Measurements from ENCODE around the gene FLVCR2.
A peak's percentile ranks its signal among the peaks of the same experiment; 100 is the strongest.

Gene FLVCR2

DNA sequence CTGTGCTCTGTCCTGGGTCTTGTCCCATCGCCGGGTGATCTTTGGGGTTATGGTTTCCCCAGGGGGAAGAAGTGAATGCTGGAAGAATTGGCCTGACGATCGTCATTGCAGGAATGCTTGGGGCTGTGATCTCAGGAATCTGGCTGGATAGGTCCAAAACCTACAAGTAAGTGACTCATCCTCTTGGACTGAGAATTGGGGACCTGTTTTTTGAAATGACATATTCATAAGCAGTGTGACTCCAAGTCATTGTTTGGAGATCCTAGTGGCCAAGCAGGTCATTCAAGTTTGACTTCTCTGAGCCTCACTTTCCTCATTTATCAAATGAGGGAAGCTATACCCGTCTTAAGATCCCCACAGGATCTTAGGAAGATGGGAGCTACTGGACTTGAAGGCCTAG, 56.4 kb downstream of the FLVCR2 start:
- DNase-seq, result no peak

- no peak for DNase-seq
Measured at GRCh38 chr14:75636100-75636692, 57.8 kb downstream of the FLVCR2 start.

DNA sequence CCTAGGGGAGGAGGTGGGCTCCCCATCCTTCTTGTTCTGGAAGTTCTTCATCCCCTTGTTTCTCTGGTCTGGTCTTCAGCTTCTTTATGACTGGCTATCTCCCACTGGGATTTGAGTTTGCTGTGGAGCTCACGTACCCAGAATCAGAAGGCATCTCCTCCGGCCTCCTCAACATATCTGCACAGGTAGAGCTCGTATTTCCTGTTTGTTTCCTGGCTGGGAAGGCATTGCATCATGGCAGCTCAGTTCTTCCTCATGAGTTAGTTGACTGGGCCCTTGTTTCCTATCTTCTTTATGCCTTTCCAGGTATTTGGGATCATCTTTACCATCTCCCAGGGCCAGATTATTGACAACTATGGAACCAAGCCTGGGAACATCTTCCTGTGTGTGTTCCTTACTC, 62.5 kb downstream of the FLVCR2 start:
- no peak for DNase-seq

- no peak for DNase-seq
Measured at GRCh38 chr14:75643985-75644384, 65.6 kb downstream of the FLVCR2 start.

DNA sequence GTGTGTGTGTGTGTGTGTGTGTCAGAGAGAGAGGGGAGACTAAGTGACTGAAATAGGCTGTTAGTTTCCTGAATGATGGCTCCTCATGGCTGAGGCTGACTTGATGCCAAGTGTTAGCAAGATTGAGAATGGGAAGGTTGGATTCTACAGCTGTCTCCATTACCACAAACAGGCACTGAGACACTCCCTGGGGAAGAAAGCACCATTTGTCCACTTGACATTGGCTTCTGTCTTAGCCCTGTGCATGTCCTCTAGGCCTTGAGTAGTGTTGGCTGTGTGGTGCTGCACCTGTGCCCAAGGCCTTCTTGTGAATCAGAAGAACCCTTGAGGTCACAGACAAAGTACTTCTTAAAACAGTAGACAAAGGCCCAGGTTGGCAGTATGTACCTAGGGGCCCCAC, 66.6 kb downstream of the FLVCR2 start:
- no peak for DNase-seq

DNA sequence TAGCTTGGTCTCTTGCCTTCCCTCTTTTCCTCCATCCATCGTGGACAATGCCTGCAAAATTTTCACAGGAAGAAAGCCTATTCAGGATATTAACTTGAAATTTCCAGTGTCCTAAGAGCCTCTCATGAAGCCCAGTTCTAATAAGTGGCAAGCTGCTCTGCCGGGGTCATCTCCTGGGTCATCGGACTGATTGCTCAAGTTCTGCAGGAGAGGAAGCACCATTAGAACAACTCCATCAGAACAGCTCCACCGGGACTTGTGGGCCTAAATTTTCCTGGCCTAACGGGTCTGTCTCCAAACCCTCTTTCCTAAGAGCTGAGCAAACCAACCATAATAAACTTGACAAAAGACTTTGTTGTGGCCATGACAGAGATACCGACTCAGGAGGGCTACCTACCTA, 68.3 kb downstream of the FLVCR2 start:
- DNase-seq, result no peak

GRCh38 chr14:75647640-75648039, 69.2 kb downstream of the FLVCR2 start:
- DNase-seq, result no peak

DNA sequence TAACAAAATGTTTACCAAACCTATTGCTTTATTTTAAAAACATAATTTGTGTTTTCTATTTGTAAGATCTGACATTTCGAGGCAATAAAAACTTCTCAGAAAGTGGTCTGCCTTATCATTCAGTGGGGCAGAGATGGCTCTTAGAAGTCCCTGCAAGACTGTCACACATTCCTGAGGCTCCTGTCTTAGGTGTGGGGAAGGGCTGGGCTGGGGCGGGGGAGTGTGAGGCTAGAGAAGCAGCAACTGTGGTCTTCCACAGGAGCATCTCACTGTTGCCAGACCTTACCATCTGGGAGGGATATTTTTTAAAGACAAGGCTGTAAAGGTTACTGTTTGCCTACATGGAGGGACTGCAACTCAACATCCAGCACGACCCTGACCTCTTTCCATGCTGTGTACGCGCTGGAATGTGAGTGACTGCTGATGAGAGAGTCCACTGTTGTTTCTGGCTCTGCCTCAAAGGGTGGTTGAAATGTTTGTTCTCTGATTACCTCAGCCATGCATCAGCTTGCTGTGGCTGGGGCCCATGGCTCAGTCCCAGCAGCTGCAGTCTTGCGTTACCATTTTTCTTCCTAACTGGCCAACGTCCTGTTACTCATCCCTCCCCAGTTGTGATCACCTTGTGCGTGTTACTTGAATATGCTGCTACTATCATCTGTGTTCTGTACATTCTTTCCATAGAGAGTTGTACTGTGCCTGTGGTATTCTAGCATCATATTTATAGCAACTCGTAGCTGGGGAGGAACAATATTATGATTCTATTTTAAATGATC, 69.8 kb downstream of the FLVCR2 start:
- DNase-seq, result no peak

- DNase-seq, result no peak
Measured at GRCh38 chr14:75649337-75649736, 70.9 kb downstream of the FLVCR2 start.

GRCh38 chr14:75649773-75650172, 71.4 kb downstream of the FLVCR2 start:
- no peak for DNase-seq

DNA sequence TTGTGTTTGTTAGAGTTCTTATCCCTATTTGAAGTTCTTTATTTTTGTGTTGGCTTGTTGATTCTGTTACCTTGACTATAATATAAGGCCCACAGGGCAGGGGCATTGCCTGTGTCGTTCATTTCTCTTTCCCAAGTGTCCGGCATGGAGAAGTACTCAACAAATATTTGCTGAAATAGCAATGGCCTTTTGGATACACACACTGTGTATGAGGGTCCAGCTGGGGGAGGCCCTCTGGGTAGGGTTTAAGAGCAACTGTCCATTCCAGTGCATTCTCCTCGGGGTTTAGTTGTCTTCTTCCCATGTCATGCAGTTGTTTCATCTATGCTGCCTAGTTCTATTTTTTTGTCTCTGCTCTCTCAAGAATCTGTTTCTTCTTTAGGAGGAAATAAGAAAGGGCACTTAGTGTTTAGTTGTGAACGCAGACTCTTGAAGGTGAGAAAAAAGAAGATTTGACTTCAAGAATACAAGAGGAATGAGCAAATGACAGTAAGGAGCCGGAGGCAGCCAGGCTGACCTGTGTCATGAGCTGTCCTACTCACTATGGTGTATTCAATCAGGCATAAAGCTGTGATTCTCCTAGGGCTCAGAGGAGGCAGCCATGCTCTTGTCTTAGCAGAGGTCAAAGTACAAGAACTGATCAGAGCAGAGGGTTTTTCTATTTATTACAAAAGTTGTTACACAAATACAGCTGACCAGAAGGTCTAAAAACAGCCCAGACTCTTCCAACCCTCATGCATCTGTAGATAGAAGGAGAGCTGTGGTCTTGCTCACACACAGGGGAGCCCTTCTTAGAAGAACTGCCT, 72.0 kb downstream of the FLVCR2 start:
- DNase-seq, result no peak

GRCh38 chr14:75653563-75653962, 75.1 kb downstream of the FLVCR2 start:
- no peak for DNase-seq

DNA sequence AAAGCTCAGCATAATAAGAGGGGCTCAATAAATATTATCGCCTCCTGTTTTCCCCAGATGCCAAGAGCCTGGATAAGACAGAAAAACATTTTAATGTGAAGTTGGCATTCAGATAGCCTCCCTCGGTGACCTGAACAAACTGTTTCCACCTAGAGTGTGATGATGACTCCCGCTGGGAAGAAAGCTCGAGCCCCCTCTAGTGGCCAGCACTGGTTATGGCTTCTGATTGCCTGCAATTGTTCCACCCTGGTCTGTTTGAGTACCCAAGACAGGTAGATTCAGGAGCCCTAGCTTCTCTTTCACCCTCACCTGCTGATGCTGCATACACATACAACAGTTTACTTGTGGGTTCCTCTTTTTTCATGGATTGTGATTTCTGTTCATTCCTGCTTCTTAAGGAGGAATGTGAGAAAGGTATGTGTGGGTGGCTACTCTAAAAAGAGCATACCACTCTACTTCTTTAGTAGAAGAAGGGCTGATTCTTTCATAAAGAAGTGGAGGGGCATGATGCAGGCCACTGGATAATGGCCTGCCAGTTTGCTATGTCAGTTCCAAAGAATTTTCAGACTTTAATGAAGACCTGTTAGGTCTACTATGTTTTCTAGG, 75.8 kb downstream of the FLVCR2 start:
- DNase-seq, result peak in 1 of 2 experiments; percentile 55

- DNase-seq, result no peak
Measured at GRCh38 chr14:75655235-75655634, 76.8 kb downstream of the FLVCR2 start.

DNA sequence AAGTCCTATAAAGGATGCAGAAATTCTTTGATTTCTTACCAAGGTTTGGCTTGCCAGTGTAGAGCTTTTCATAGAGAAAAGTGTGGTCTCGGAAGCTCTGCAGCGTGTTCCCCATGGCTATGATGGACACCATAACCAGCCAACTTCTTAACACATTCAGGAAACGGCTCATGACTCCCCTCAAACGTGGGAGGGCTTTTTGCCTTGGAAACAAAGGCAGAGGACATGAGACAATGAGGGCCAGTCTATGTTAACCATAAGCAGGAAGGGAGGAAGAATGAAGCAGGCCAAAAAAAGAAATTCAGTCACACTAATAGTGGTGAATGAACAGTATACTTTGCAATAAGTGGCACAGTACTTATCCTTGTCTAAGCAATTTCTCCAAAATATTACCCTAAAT, 78.9 kb downstream of the FLVCR2 start:
- no peak for DNase-seq

DNA sequence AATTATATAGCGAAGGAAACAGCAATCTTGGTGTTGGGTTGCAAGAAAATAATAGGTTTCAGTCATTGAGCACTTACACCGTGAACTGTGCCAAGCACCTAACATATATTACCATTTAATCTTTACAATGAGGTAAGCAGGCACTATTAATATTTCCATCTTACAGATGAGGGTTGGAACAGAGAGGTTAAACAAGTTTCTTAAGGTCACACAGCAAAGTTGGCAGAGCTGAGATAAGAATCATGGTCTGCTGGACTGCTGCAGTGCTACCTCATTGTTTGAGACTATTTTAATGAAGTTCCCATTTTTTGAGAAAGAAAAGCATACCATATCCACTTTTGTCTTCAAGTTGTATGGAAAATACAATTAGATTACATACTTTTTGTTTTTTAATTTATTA, 80.5 kb downstream of the FLVCR2 start:
- DNase-seq, result no peak

GRCh38 chr14:75660238-75660629, 81.8 kb downstream of the FLVCR2 start:
- no peak for DNase-seq

GRCh38 chr14:75660630-75661498, 82.4 kb downstream of the FLVCR2 start, which contains the start of the genes ERG28 and TTLL5:
ERG28 (minus strand) TSS chr14:75660876; CDS start chr14:75657502, 3,374 bp downstream.
TTLL5 (plus strand) TSS chr14:75661246; CDS start chr14:75663150, 1,904 bp downstream.
- peak; percentile 99 for DNase-seq

- no peak for DNase-seq
Measured at GRCh38 chr14:75661499-75661814, 83.0 kb downstream of the FLVCR2 start.

DNA sequence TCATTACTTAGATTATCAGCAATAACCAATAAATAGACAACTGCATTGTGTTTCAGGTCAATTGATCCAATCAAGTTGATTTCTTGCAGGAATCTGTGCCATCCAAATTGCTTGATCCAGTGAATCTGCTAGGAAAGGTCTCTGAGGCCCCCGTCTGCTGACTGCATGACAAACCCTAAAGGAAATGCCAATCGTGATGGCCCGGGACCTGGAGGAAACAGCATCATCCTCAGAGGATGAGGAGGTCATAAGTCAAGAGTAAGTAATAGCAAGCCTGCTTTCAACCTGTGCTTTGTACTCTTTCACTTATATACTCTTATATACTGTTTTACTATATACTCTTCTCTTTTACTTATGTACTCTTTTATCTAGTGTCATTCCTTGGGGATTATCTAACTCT, 84.5 kb downstream of the FLVCR2 start:
- no peak for DNase-seq

- DNase-seq, result no peak
Measured at GRCh38 chr14:75667099-75667765, 88.8 kb downstream of the FLVCR2 start.
